ENCODE data around the gene FAM13C. TPM values are rescaled to one million over a fixed set of nuclear protein-coding genes. Genes with fewer than 3 reads are reported as not detected.

FAM13C gene
- polyA plus RNA-seq, 1 of the 3 experiments (the other 2 are of a cell fraction), result 7.6 TPM

GRCh38 chr10:59214160-59214559 lies 148.2 kb downstream of the FAM13C start:
- H3K4me1 ChIP-seq (ENCODE audit: control insufficient read depth in 1 of 2, insufficient read depth in 2 of 2, low read depth in 1 of 2, low read length in 1 of 2), result peaks cover 0 to 3% of the 10 kb centered on the region in 2 experiments; a peak in 2 of 4 replicates
- no peaks in the 10 kb centered on the region for H3K27me3 ChIP-seq (ENCODE audit: insufficient read depth)
- 83% methylated on average over 1 of the region's 1 CpG for WGBS (ENCODE audit: low lambda C conversion rate)
- no peaks in the 10 kb centered on the region; the same call in 1 of the 2 replicates for H3K9me2 ChIP-seq
- POLR2A ChIA-PET, result no interaction called here
- H3K36me3 ChIP-seq (replicated peaks in 1 of 2; ENCODE audit: control insufficient read depth in 1 of 2, insufficient read depth in 2 of 2, low read length in 1 of 2), result no peaks in the 10 kb centered on the region
- no peak overlapping the region for H3K27ac ChIP-seq (ENCODE audit: low read depth in 2 of 2, low read length in 1 of 2)
- no peak overlapping the region for H2AFZ ChIP-seq (ENCODE audit: low read depth)
- H4K20me1 ChIP-seq (ENCODE audit: insufficient read depth), result no peaks in the 10 kb centered on the region
- H3K79me2 ChIP-seq (ENCODE audit: insufficient read depth), result no peaks in the 10 kb centered on the region
- no peaks in the 10 kb centered on the region for H3K9me3 ChIP-seq
- no peak overlapping the region for H3K4me3 ChIP-seq (ENCODE audit: low read depth in 2 of 2, low read length in 1 of 2)
- CTCF ChIA-PET, result no interaction called here
- TF ChIP-seq JUND (IDR thresholded peaks at IDR 0.05), result no peak
- TF ChIP-seq POLR2AphosphoS5 (IDR thresholded peaks at IDR 0.05; ENCODE audit: low read depth, low read length), result no peak
- TF ChIP-seq EZH2phosphoT487 (IDR thresholded peaks at IDR 0.05; ENCODE audit: borderline replicate concordance, low read depth), result no peak
- no peak for TF ChIP-seq USF2 (IDR thresholded peaks at IDR 0.05; ENCODE audit: borderline replicate concordance, low read depth, low read length)
- no peak for TF ChIP-seq RFX5 (IDR thresholded peaks at IDR 0.05; ENCODE audit: low read length)
- TF ChIP-seq NRF1 (IDR thresholded peaks at IDR 0.05; ENCODE audit: low read depth, low read length), result no peak
- no peak for TF ChIP-seq SMC3 (IDR thresholded peaks at IDR 0.05; ENCODE audit: low read depth, low read length)
- no peak for TF ChIP-seq IRF3 (IDR thresholded peaks at IDR 0.05; ENCODE audit: low read depth, low read length)
- no peak for TF ChIP-seq NFIC (IDR thresholded peaks at IDR 0.05; ENCODE audit: borderline replicate concordance)
- TF ChIP-seq USF1 (IDR thresholded peaks at IDR 0.05; ENCODE audit: borderline replicate concordance, low read depth), result no peak
- TF ChIP-seq MXI1 (IDR thresholded peaks at IDR 0.05; ENCODE audit: low read depth, low read length), result no peak
- no peak for TF ChIP-seq SIN3A (IDR thresholded peaks at IDR 0.05; ENCODE audit: borderline replicate concordance, low read depth, low read length)
- no peak for TF ChIP-seq FOSL2 (IDR thresholded peaks at IDR 0.05; ENCODE audit: borderline replicate concordance, low read depth)
- H3K9ac ChIP-seq, result no peak overlapping the region
- no peak overlapping the region for H3K4me2 ChIP-seq
- no peaks in the 10 kb centered on the region for H3F3A ChIP-seq (replicated peaks; ENCODE audit: insufficient read depth)
- no peak for DNase-seq

GRCh38 chr10:59212301-59212798 lies 150.0 kb downstream of the FAM13C start:
- no peak overlapping the region for H3K4me2 ChIP-seq
- no peaks in the 10 kb centered on the region for H4K20me1 ChIP-seq (ENCODE audit: insufficient read depth)
- no peak overlapping the region for H2AFZ ChIP-seq (ENCODE audit: low read depth)
- no peak overlapping the region for H3K4me3 ChIP-seq (ENCODE audit: low read depth in 2 of 2, low read length in 1 of 2)
- H3K36me3 ChIP-seq (replicated peaks in 1 of 2; ENCODE audit: control insufficient read depth in 1 of 2, insufficient read depth in 2 of 2, low read length in 1 of 2), result no peaks in the 10 kb centered on the region
- H3F3A ChIP-seq (replicated peaks; ENCODE audit: insufficient read depth), result no peaks in the 10 kb centered on the region
- CTCF ChIA-PET, result no interaction called here
- H3K9me3 ChIP-seq, result no peaks in the 10 kb centered on the region
- 66% methylated on average over 2 of the region's 2 CpGs for WGBS (ENCODE audit: low lambda C conversion rate)
- H3K9ac ChIP-seq, result no peak overlapping the region
- peaks cover 0 to 3% of the 10 kb centered on the region in 2 experiments; a peak in 2 of 4 replicates for H3K4me1 ChIP-seq (ENCODE audit: control insufficient read depth in 1 of 2, insufficient read depth in 2 of 2, low read depth in 1 of 2, low read length in 1 of 2)
- no peak for TF ChIP-seq JUND (IDR thresholded peaks at IDR 0.05)
- TF ChIP-seq RFX5 (IDR thresholded peaks at IDR 0.05; ENCODE audit: low read length), result no peak
- TF ChIP-seq GATA2 (CRISPR knock-in tag; IDR thresholded peaks at IDR 0.05), result no peak
- TF ChIP-seq IRF3 (IDR thresholded peaks at IDR 0.05; ENCODE audit: low read depth, low read length), result no peak
- no peak for DNase-seq
- H3K9me2 ChIP-seq, result no peaks in the 10 kb centered on the region; the same call in 1 of the 2 replicates
- no peak overlapping the region for H3K27ac ChIP-seq (ENCODE audit: low read depth in 2 of 2, low read length in 1 of 2)
- no peaks in the 10 kb centered on the region for H3K27me3 ChIP-seq (ENCODE audit: insufficient read depth)
- POLR2A ChIA-PET, result no interaction called here
- H3K79me2 ChIP-seq (ENCODE audit: insufficient read depth), result no peaks in the 10 kb centered on the region
